ENCODE data around the gene RPL9. TPM values are rescaled to one million over a fixed set of nuclear protein-coding genes. Genes with fewer than 3 reads are reported as not detected.

The RPL9 gene
- total and polyA plus RNA-seq, 2 of the 8 experiments (the other 6 are each of a cell fraction or from before 2014, with no cell fraction given), result 1,161 to 1,184 TPM

DNA sequence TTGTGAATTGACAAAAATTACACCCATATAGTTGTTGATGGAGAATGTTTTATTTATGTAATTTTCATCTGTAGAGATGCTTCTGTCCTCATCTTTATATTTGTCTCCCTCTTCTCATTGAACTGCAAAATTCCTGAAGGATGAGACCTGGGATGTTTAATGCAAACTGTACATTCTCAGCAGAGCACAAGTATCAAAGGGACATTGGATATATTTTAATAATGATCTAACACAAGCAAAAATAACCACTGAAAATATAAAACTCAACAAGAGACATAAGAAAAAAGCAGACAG is 40.0 kb upstream of the RPL9 start:
- Histone ChIP-seq H3K36me3 (ENCODE audit: control insufficient read depth in 2 of 4, insufficient read depth in 4 of 4, low read length in 3 of 4) (peaks cover 7 to 45% (median 21%) of the 10 kb centered on the region in 4 experiments), H3K14ac (ENCODE audit: insufficient read length) (no peak overlapping the region), H4K91ac (replicated peaks; ENCODE audit: insufficient read length, low read length) (no peak overlapping the region), H4K8ac (ENCODE audit: extremely low read depth, insufficient read depth, low read length) (no peak overlapping the region), H2BK120ac (replicated peaks; ENCODE audit: low read depth, low read length) (no peak overlapping the region), H4K5ac (ENCODE audit: insufficient read length, low read depth, low read length) (no peak overlapping the region), H3K4me2 (ENCODE audit: insufficient read depth in 1 of 2, low read depth in 2 of 2, low read length in 2 of 2) (no peak overlapping the region), H2BK5ac (ENCODE audit: low read depth, low read length) (no peak overlapping the region), H2AK5ac (ENCODE audit: low read depth, low read length) (no peak overlapping the region), H2BK15ac (ENCODE audit: low read length) (no peak overlapping the region), H3K23me2 (ENCODE audit: low read depth, low read length) (no peaks in the 10 kb centered on the region), H3K4ac (replicated peaks; ENCODE audit: insufficient read length, low read depth, low read length) (no peak overlapping the region), H2BK12ac (ENCODE audit: low read depth, low read length) (no peak overlapping the region), H3K4me3 (ENCODE audit: extremely low read depth in 1 of 4, insufficient read depth in 2 of 4, low read depth in 3 of 4, low read length in 4 of 4) (no peak overlapping the region), H3K9ac (replicated peaks in 1 of 4; ENCODE audit: extremely low read depth in 1 of 4, low read depth in 3 of 4, low read length in 3 of 4) (no peak overlapping the region), H3K9me3 (ENCODE audit: insufficient read depth in 2 of 2, low read depth in 1 of 2, low read length in 1 of 2) (no peaks in the 10 kb centered on the region), H3K79me2 (ENCODE audit: control insufficient read depth in 1 of 2, insufficient read depth in 2 of 2, low read length in 2 of 2) (no peaks in the 10 kb centered on the region), H3K4me1 (replicated peaks in 1 of 4; ENCODE audit: control insufficient read depth in 3 of 4, insufficient read depth in 4 of 4, low read length in 3 of 4) (no peaks in the 10 kb centered on the region), H3K18ac (ENCODE audit: extremely low read depth, low read length) (no peak overlapping the region), H3K23ac (ENCODE audit: insufficient read length) (no peak overlapping the region), H3K27me3 (replicated peaks in 1 of 4; ENCODE audit: control insufficient read depth in 3 of 4, extremely low read depth in 1 of 4, insufficient read depth in 3 of 4, low read length in 3 of 4) (no peaks in the 10 kb centered on the region), H2BK20ac (ENCODE audit: low read length) (no peak overlapping the region), H3K27ac (ENCODE audit: low read depth, low read length) (no peak overlapping the region), H3K79me1 (ENCODE audit: low read depth, low read length) (no peaks in the 10 kb centered on the region), H3K56ac (replicated peaks; ENCODE audit: insufficient read length, low read depth, low read length) (no peak overlapping the region), H2AFZ (ENCODE audit: low read length) (no peak overlapping the region), H4K20me1 (replicated peaks in 1 of 2; ENCODE audit: control insufficient read depth in 1 of 2, insufficient read depth in 2 of 2, low read length in 2 of 2) (no peaks in the 10 kb centered on the region)
- TF ChIP-seq, protein P1, sequence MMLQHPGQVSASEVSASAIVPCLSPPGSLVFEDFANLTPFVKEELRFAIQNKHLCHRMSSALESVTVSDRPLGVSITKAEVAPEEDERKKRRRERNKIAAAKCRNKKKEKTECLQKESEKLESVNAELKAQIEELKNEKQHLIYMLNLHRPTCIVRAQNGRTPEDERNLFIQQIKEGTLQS (IDR thresholded peaks at IDR 0.05; ENCODE audit: insufficient read depth, low read depth, low read length), result no peak
- TF ChIP-seq, protein P2, sequence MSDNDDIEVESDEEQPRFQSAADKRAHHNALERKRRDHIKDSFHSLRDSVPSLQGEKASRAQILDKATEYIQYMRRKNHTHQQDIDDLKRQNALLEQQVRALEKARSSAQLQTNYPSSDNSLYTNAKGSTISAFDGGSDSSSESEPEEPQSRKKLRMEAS (IDR thresholded peaks at IDR 0.05), result no peak
- no peak for TF ChIP-seq TAF7 (optimal IDR thresholded peaks at IDR 0.05; ENCODE audit: borderline replicate concordance, low read depth, low read length)
- TF ChIP-seq CHD2 (IDR thresholded peaks at IDR 0.05; ENCODE audit: low read length), result no peak
- no peak for TF ChIP-seq BCL11A (IDR thresholded peaks at IDR 0.05; ENCODE audit: low read depth in 2 of 2, low read length in 2 of 2)
- TF ChIP-seq SIN3A (conservative IDR thresholded peaks at IDR 0.05 in 1 of 2, IDR thresholded peaks at IDR 0.05 in 1 of 2; ENCODE audit: low read depth in 1 of 2, low read length in 2 of 2), result no peak
- no peak for TF ChIP-seq RBBP5 (IDR thresholded peaks at IDR 0.05; ENCODE audit: borderline replicate concordance, low read depth, low read length)
- no peak for TF ChIP-seq NRF1 (IDR thresholded peaks at IDR 0.05; ENCODE audit: low read depth, low read length)
- TF ChIP-seq, protein P3, sequence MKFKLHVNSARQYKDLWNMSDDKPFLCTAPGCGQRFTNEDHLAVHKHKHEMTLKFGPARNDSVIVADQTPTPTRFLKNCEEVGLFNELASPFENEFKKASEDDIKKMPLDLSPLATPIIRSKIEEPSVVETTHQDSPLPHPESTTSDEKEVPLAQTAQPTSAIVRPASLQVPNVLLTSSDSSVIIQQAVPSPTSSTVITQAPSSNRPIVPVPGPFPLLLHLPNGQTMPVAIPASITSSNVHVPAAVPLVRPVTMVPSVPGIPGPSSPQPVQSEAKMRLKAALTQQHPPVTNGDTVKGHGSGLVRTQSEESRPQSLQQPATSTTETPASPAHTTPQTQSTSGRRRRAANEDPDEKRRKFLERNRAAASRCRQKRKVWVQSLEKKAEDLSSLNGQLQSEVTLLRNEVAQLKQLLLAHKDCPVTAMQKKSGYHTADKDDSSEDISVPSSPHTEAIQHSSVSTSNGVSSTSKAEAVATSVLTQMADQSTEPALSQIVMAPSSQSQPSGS (IDR thresholded peaks at IDR 0.05; ENCODE audit: low read length), result no peak
- no peak for TF ChIP-seq SIRT6 (IDR thresholded peaks at IDR 0.05; ENCODE audit: low read length)
- TF ChIP-seq SP1 (IDR thresholded peaks at IDR 0.05; ENCODE audit: low read depth, low read length), result no peak
- no peak for TF ChIP-seq RNF2 (IDR thresholded peaks at IDR 0.05; ENCODE audit: borderline replicate concordance, low read depth, low read length, missing control alignments, poor library complexity, severe bottlenecking)
- TF ChIP-seq FOSL1 (IDR thresholded peaks at IDR 0.05; ENCODE audit: insufficient read depth, low read depth, low read length), result no peak
- FAIRE-seq, result no peak
- POLR2A ChIA-PET (ENCODE audit: partially characterized antibody), result no interaction called here
- CTCF ChIA-PET (ENCODE audit: partially characterized antibody), result no interaction called here
- no peak for DNase-seq (ENCODE audit: low read depth in 1 of 2, low spot score in 2 of 2)

Measured in H1 (cell line).